ENCODE data around the gene JAK1. TPM values are rescaled to one million over a fixed set of nuclear protein-coding genes. Genes with fewer than 3 reads are reported as not detected.
A peak's percentile ranks its signal among the peaks of the same experiment; 100 is the strongest.

Gene JAK1
- total RNA-seq, 4 donors from 2014 or later, result 59.7 to 92.7 (median 64.1) TPM

GRCh38 chr1:64898107-64898861 is 68.1 kb downstream of the JAK1 start:
- DNase-seq, result peak; percentile 10
- Histone ChIP-seq H3K4me1 (peaks cover 11 to 72% (median 36%) of the 10 kb centered on the region in 3 donors), H3K36me3 (no peaks in the 10 kb centered on the region), H3K9me3 (no peaks in the 10 kb centered on the region), H3K27ac (peak overlapping the region; percentile 52 to 83 (median 80)), H3K27me3 (no peaks in the 10 kb centered on the region), H3K4me3 (peak overlapping the region in 1 of 4 donors; percentile 27)
- WGBS, 2 donors, result 0 to 10% methylated on average over 4 of the region's 4 CpGs
- intact Hi-C loops (cut with DNase I), result no loop called here
- no peak for TF ChIP-seq CTCF (IDR thresholded peaks at IDR 0.05)

GRCh38 chr1:64896551-64896950 is 69.8 kb downstream of the JAK1 start:
- no peak for DNase-seq
- WGBS, 2 donors, result 53 to 56% methylated on average over 8 of the region's 8 CpGs
- H3K27ac ChIP-seq, result peak overlapping the region in 3 of 4 donors; percentile 59 to 74 (median 65)
- H3K27me3 ChIP-seq, result no peaks in the 10 kb centered on the region
- intact Hi-C loops (cut with DNase I), result no loop called here
- TF ChIP-seq POLR2A (IDR thresholded peaks at IDR 0.05), result no peak
- TF ChIP-seq CTCF (IDR thresholded peaks at IDR 0.05), result no peak
- no peak overlapping the region for H3K4me3 ChIP-seq
- H3K9me3 ChIP-seq, result no peaks in the 10 kb centered on the region
- H3K36me3 ChIP-seq, result no peaks in the 10 kb centered on the region
- peaks cover 17 to 82% (median 51%) of the 10 kb centered on the region in 3 donors for H3K4me1 ChIP-seq

- H3K36me3 ChIP-seq, result no peaks in the 10 kb centered on the region
- no peaks in the 10 kb centered on the region for H3K9me3 ChIP-seq
- peaks cover 17 to 92% (median 59%) of the 10 kb centered on the region in 3 donors for H3K4me1 ChIP-seq
- no peaks in the 10 kb centered on the region for H3K27me3 ChIP-seq
- TF ChIP-seq CTCF (IDR thresholded peaks at IDR 0.05) (no peak), POLR2A (IDR thresholded peaks at IDR 0.05) (no peak)
- DNase-seq, result no peak
- no peak overlapping the region for H3K27ac ChIP-seq
- no peak overlapping the region for H3K4me3 ChIP-seq
- WGBS, 2 donors, result 76 to 79% methylated on average over 2 of the region's 2 CpGs
- intact Hi-C loops (cut with DNase I), result no loop called here
Observed at GRCh38 chr1:64895500-64895899, 70.8 kb downstream of the JAK1 start.

GRCh38 chr1:64894438-64895196 is 71.7 kb downstream of the JAK1 start:
- H3K4me1 ChIP-seq, result peaks cover 17 to 97% (median 67%) of the 10 kb centered on the region in 3 donors
- no peak overlapping the region for H3K4me3 ChIP-seq
- no peak for TF ChIP-seq CTCF (IDR thresholded peaks at IDR 0.05)
- TF ChIP-seq POLR2A (IDR thresholded peaks at IDR 0.05), result no peak
- H3K27ac ChIP-seq, result peak overlapping the region in 1 of 4 donors; percentile 39
- H3K9me3 ChIP-seq, result no peaks in the 10 kb centered on the region
- no peak for DNase-seq
- H3K27me3 ChIP-seq, result no peaks in the 10 kb centered on the region
- intact Hi-C loops (cut with DNase I), result no loop called here
- no peaks in the 10 kb centered on the region for H3K36me3 ChIP-seq
- 79 to 80% methylated on average over 14 to 16 of the region's 16 CpGs for WGBS, 2 donors

GRCh38 chr1:64893921-64894320 is 72.4 kb downstream of the JAK1 start:
- no peak for TF ChIP-seq CTCF (IDR thresholded peaks at IDR 0.05)
- TF ChIP-seq POLR2A (IDR thresholded peaks at IDR 0.05), result no peak
- Histone ChIP-seq H3K27ac (peak overlapping the region in 2 of 4 donors; percentile 21 to 39), H3K4me1 (peaks cover 17 to 99% (median 72%) of the 10 kb centered on the region in 3 donors), H3K4me3 (no peak overlapping the region), H3K27me3 (no peaks in the 10 kb centered on the region), H3K36me3 (no peaks in the 10 kb centered on the region), H3K9me3 (no peaks in the 10 kb centered on the region)
- WGBS, 2 donors, result 77 to 100% methylated on average over 4 of the region's 4 CpGs
- intact Hi-C loops (cut with DNase I), result no loop called here
- DNase-seq, result no peak
